Left ventricle myocardium superior (tissue), 1 donor: ENCODE results near the gene RASSF8. TPM values are rescaled to one million over a fixed set of nuclear protein-coding genes. Genes with fewer than 3 reads are reported as not detected.

Experiments used
- ATAC-seq: fragments of 200-7000 bp; cut with Tn5 transposase; one replicate; pipeline ENCODE4 v1.9.1; 2020; ENCODE audit warnings: mild to moderate bottlenecking, moderate library complexity
- DNase-seq: peaks from one replicate; pipeline ENCODE4 v3.0.0-alpha.2; 2020
- intact Hi-C: fragments of 100-400 bp; cut with micrococcal nuclease; formaldehyde crosslinking; loops from one replicate; pipeline ENCODE4 v1.11.0; 2022
- total RNA-seq: library from RNA; stranded (reverse); fragmentation: NEBNext Ultra II Directional; extraction: Animal tissue kit (Norgen Biotek cat#: 25700); gene quantifications from one replicate; pipeline ENCODE4 v1.2.1, GENCODE V29; 2021
- donor health status: DM: no; HTN: yes; CAD: no; lungs with severe emphysema.

The RASSF8 gene
- total RNA-seq, 1 donor from 2014 or later, result 22.9 TPM

DNA sequence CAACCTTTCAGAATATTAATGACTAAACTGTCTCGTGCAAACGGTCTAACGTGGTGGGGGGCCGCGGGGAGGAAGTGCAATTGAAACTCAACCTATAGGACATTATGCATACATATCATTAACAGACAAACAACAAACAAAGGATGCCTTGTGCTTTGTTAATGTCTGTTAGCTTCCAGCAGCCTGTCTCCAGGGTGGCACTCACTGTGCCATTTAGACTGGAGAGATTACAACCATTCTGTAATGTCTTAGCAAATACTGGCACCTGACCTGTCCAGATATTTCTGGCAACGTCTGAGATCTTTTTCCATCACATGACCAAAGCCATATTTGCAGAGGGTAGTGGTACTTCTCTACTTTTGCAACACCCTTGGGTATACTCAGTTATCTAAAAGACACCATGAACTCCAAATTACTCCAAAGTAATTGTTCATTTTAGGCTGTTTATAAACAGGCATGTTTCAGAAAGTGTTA lies 154.7 kb downstream of the RASSF8 start:
- ATAC-seq (peak; percentile 57), DNase-seq (no peak)
- intact Hi-C loops, result loop anchor here (10.0 kb wide), 2 partner anchors 172 to 412 kb away; no protein-coding TSS in a partner anchor

DNA sequence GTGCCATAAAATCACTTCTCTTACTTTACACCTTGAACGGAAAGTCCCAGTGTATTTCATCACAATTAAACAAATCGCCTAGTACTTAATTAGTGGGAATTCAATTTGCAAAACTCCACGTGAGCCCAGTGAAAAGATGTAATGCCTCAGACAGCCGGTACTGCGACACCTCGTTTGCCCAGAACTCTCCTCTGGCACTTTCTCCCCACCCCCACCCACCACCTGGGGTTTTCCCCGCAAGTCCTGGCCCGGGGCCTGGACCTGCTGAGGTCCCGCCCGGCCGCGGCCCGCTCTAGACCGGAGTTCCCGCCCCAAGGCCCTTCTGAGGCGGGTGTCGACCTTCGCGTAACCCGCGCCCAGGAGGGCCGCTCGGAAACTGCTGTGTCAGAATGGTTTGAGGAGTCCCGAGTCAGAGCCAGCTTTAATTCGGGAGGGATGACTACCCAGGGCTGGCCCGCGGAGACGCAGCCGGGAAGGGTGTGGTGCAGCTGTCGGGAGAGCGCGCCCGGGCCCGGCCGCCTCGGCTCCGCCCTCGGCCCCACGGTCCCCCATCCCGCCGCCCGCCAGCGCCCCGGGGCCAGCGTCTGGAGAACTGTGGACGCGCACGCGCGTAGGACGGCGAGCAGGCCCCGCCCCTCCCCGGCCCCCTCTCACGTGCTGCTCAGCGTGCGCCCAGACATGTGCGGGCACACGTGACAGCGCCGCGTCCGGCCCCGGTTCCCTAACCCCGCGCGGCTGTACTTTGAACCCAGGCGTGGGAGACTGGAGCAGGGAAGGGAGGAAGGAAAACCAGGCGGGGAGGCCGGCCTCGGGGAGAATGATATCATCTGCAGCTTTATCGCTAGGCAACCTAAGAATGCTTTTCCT lies 155.6 kb downstream of the RASSF8 start:
- ATAC-seq (peak; percentile 94), DNase-seq (peak; percentile 97)
- intact Hi-C loops, result loop anchor here (10.0 kb wide), 2 partner anchors 171 to 411 kb away; no protein-coding TSS in a partner anchor

DNA sequence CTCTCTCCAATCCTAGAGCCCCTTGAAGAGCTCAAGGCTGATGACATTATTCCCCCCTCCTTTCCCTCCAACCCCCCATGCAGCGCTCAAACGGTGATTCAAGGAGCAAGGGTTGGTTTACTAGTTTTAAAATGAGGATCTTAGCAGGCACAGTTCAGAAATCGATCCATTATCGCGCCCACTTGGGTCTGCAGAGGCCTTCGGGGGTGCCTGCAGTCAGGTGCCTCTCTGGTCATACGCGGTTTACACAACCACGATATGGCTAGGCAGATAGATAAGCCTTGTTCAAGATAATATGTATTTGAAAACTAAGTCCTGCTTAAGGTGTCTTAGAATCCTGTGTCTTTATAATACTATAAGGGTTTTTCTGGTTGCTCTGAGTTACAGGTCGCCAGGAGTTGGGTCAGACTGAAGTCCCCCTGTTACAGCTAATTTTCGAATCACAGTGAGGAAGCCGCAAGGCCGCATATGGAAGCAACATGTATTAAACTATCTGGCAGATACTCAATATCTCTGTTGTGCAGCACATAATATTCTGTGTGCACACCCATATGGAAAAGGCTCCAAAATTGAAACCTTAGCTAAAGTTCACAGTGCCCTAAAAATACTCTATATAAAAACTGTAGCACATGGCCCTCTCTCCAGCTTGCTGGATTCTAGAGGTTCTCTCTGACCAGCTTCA lies 156.4 kb downstream of the RASSF8 start:
- ATAC-seq (no peak), DNase-seq (no peak)
- intact Hi-C loops, result loop anchor here (10.0 kb wide), 2 partner anchors 170 to 410 kb away; no protein-coding TSS in a partner anchor

DNA sequence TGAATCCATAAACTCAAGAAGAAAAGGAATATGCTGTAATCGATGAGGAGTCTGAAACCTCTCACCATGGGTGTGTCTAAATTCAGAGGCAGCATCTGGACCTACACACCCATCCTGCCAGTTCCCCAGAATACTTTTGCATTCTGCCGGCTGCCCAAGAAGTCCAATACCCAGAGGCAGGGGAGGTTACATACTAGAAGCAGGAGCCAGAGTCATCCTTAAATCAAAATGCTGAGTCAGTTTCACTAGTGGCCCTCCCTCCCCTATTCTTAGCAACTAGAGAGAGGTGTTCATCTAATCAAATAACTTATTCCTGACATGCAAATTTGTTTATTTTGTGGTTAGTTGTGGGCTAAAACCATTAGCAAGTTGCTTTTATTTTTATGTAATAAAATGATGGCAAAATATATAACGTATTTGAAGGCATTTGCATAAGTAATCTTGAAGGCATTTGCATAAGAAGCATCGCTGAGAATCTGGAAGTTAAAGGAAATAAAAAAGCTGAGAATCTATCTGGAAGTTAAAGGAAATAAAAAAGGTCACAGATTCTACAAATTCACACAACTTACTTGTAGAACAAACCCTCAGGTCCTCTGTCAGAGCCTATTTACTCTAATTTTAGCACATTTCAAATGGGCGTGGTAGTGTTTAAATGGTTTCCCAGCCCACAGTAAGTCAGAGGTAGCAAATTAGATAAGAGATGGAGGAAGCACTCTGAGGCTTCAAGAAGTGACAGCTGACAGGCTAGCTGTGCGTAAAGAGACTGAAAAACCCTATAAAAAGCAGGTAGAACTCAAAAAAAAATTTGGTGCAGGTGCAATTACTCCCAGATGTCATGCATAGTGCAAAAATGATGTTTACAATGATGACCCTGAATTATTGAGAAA lies 158.6 kb downstream of the RASSF8 start:
- intact Hi-C loops, result loop anchor here (10.0 kb wide), 2 partner anchors 168 to 408 kb away; no protein-coding TSS in a partner anchor
- DNase-seq (no peak), ATAC-seq (no peak)

DNA sequence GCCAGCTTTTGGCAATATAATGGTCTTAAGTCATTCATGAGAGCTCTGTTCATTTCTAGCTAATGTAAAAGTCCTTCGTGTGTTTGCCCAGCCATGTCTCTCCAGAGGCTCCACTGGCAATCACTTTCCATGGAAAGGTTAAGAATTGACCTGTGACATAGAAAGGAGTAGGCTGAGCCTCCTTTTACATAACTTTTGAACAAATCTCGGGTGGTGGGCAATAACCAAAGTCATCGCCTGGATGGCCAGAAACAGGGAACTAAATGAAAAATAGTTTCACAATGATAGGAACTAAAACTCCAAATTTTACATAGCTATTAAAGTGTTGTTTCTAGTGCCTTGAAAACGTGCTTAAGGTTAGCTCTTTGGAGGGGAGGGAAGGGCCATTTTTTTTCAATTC lies 159.8 kb downstream of the RASSF8 start:
- intact Hi-C loops, result loop anchor here (10.0 kb wide), 2 partner anchors 166 to 406 kb away; no protein-coding TSS in a partner anchor
- DNase-seq, result no peak
- ATAC-seq, result no peak

DNA sequence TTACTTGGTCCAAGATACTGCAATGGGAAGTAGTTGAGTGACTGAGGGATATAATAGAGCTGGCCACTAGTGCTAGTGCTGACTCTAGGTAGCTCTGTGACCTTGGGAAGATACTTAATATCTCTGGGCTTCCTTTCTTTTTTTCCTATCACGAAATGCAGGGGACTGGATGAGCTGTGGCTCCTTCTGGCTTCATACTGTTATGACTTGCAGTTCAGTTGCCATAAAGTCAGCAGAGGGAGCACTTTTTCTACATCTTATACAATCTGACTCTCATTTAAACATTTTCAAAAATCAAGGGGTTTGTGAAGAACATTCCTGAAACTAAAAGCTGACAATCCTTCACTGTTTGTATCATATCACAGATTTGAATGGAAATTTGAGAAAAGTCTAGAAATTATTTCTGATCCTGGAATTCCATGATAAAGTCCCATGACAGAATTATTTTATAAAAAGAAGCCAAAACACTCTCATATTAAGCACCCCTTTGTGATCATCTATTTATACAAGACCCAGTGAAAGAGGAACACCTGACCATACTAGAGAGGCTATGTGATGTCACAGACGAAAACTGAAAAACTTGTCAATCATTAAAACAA lies 161.0 kb downstream of the RASSF8 start:
- peak; percentile 8 for ATAC-seq
- DNase-seq, result no peak
- intact Hi-C loops, result loop anchor here (10.0 kb wide), 2 partner anchors 165 to 405 kb away; no protein-coding TSS in a partner anchor

DNA sequence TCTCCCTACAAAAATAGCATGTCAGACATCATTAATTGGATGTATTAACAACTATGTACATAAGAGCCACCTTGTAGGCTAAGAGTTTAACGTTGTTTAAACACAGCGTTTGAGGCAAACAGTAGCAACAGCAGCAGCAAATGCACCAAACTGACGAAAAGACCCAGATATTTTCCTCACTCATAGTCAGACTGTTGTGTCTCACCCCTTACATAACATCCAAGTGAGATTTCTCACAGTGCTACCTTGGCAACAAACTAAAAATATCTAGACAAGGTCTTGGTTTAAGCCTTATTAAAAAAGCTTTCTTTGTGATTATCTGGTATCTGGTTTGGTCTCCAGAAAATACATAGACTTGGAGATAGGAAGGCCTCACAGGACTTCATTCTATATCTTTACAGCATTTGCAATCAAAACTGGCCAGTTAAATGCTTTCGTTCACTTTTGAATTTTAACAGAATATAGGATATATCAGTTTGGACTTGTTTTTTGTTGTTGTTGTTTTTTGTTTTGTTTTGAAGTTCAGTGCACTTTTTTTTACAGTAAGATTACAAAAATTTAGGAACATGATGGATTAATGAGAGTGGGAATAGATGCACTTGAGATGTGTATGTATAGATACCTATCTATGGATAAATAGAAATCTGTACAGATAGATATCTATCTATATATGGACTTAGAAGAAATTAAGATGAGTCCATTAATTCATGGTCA lies 162.2 kb downstream of the RASSF8 start:
- intact Hi-C loops, result no loop called here

DNA sequence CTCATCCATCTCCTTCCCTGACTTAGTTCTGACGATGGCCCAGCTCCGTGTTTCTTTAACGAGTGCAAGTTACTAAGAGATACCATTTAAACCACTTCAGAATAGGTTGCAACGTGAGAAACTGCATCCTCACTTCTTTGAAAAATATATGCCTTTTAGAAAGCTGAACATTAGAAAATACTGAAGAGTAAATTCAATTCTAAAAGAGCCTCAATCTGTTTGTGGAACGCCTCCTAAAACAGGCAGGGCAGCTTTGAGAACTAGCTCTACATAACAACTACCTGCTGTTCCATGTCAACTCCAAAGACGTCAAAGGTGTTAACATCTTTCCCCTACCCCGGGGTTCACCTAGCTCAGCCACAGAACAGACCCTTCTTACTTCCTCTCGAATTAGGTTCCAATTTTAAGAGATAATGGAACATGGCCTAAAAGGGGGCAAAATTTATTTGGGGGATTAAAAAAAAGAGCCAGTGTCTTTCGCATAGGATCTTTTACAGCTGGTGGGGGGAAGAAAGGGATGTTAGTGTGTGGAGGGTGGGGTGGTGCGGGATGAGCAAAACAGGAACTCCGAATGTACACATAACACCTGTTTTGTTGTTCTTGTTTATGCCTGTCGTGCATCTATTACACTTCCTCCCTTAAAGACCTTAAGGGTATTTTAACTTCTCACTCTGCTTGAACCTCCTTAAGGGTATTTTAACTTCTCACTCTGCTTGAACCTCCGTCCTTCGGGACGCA lies 163.0 kb downstream of the RASSF8 start:
- DNase-seq (no peak), ATAC-seq (no peak)
- intact Hi-C loops, result no loop called here

More for the DNA sequence above, 162.2 kb downstream of the RASSF8 start:
- DNase-seq (no peak), ATAC-seq (no peak)

DNA sequence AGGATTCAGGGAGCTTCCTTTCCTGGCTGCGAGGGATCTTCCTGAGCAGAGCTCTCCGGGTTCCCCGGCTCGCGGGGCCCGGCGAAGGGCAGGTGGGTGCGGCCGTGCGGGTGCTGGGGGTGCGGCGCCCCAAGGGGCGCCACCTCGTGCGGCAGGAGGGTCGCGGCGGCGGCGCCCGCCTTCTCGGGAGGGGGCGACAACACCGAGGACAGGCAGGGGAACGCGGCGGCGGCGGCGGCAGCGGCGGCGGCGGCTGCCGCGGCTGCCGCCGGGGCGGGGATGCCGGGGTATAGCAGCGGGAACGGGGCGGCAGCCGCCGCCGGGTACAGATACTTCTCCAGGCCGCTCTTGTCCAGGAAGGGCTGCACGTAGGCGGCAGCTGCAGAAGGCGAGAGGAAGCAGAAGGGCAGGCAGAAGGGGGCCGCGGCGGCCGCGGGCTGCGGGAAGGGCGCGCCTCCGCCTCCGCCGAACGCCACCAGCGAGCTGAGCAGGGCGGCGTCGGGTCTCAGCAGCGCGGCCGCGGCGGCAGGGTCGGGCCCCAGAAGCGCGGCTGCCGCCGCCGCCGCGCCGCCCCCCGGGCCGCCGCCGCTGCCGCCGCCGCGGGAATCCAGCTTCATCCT lies 163.7 kb downstream of the RASSF8 start:
- intact Hi-C loops, result no loop called here
- DNase-seq (peak; percentile 73), ATAC-seq (no peak)

DNA sequence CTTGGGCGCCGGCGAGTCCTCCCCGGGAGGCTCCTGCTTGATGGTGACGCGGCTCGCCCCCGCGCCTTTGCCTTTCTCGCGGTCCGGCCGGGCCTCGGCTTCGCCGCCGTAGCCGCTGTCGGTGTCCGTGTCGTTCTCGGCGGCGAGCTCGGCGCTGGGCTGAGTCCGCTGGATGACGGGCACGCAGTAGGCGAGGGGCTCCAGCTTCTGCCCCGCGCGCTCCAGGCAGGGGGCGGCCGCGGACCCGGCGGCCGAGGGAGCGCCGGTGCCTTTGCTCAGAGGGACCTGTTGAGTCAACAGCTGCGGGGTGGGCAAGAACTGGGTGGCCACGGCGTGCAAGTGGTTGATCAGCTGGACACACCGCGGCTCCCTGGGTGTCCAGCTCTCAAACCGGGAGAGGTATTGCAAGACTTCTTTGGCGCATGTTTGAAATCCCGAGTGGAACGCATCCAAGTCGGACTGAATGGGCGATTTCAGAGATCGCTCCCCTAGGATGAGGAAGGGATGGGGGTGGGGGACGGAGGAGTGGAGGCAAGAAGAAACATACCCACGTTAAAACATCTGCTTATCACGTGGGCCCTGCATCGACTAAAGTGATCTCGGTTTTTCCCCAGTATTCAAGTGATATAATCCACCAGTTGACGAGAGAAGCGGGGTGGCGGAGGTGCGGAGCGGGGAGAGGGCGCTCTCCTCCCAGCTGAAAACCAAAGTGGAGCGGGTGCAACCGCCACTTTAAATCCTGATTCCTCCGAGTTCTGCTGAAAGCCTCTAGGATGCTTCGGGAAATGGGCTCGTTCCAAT lies 164.4 kb downstream of the RASSF8 start:
- ATAC-seq (peak; percentile 9), DNase-seq (peak; percentile 69)
- intact Hi-C loops, result no loop called here

DNA sequence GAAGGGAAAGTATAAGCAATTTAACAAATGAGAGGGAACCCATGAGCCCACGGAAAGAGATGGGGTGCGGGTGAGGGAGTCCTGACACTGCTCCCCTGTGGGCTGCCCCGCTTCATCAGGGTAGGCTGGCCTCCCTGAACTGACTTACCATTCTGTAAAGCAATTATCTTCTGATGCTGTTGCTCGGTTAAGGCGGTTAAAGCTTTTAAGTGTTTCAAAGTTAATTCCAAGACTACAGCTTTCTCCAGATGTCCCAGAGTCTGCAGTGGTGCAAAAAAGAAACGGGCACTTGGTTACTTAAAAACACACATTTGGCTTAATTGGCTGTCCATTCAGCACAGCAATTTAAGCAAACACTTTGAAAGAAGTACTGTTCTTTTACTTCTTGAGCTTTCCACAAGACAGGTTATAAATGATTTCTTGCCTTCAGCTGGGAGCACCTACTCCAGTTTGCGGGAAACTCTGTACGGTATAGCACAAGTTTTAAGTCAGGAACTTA lies 165.0 kb downstream of the RASSF8 start:
- ATAC-seq (no peak), DNase-seq (no peak)
- intact Hi-C loops, result no loop called here

DNA sequence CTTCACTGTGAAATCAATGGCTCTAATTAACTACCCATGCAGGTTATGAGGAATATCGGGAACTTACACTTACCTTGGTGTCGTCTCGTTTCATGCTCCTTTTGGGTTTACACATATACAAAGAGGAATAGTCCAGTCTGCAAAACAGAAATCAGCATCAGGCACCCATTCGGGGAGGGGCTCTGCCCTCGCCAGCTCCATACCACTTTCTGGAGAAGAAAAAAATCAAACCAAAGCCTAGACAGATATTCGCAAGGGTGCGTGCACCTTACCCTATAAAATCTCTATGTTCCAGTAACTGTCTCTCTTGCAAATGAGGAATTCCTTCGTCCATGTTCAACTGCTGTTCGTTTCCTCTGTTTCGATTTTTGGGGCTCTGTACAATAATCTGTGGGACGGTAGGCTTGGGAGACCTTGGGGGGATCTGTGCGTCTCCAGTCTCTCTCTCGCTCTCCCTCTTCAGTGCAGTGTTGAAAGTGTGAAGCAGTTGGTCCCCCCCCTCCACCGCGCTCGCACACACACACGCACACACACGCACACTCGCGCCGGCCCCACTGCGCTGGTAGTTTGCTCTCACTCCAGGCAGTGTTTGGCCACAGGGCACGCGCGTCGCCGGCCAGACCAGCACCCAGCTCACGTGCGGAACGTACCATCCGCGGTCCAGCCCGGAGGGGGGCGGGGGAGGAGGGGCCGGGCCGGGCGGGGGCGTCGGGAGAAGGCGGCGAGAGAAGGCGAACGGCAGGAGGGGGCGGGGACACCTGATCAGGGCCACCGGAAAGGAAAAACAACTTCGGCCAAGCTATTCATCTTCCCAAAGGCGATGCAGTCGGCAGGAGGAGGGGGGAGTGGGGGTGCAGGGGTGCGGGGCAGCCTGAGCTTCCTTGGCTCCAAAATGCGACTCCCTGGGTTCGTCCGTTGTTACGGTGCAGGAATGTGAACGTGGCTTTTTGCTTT lies 166.2 kb downstream of the RASSF8 start, which contains the start of gene BHLHE41:
Gene BHLHE41, minus strand, starts transcription at position 592 of the 954 bp plus-strand sequence. Its CDS starts 258 bp downstream, at position 334.
- ATAC-seq (peak; percentile 62), DNase-seq (peak; percentile 88)
- intact Hi-C loops, result no loop called here

DNA sequence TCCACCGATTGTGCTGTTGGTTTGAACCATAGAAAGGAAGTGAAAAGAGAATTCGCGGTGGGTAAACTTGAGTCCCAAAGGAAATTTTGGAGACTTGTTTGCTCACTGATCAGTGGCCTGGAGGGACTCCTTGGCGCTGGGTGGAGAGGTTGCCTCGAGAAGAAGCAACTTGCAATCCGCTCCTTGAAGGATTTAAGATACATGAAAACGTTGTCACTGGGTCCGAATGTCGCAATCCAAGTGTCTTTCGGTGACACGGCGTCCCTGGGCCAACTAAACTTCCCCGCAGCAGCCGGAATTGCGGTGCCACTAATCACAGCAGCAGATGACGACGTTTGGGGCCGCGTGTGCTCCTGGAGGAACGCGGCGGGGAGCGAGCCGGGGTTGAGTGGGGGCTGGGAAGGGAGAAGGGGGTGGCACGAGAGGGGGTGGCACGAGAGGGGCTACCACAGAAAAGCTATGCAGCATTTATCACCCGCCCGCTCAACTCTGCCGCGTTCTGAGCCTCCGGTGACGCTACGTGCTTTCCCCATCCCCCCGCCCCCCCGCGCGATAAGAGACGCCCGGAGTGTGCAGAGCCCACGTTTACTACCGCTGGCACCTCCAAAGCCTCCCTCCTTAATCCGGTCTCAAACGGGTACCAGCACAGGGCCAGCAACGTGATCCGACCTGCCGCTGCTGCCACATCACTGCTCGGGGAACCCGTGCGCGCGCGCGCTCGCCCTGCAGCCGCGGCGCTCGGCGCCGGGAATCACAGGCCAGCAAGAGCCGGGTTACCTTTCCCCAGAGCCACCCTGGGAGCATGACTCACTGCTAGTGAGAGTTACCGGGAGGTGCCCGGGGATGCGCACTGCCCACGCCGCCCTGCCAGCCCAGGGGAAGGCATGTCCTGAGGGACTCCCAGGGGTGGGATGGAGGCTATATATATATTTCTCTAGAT lies 167.2 kb downstream of the RASSF8 start:
- intact Hi-C loops, result no loop called here
- ATAC-seq (peak; percentile 77), DNase-seq (peak; percentile 86)
